HepG2 (cell line): Measurements from ENCODE around the gene SERTAD1. TPM values are rescaled to one million over a fixed set of nuclear protein-coding genes. Genes with fewer than 3 reads are reported as not detected.

Experiments used
- ASH2L ChIP-seq: fragments of 300-600, 200-600 bp; sonication (generic); IDR thresholded peaks from 2 replicates; pipeline ENCODE4 v1.7.0; 2017; ENCODE audit warnings: low read depth, mild to moderate bottlenecking, moderate library complexity, mixed read lengths, low read length; ENCODE audit not compliant: insufficient read length
- CAMTA2 ChIP-seq: sonication (generic); formaldehyde crosslinking; IDR thresholded peaks from 2 replicates; pipeline ENCODE4 v1.4.0; 2020; ENCODE audit warnings: mild to moderate bottlenecking, missing genetic modification reagents, borderline replicate concordance
- CBX5 ChIP-seq: sonication (generic); formaldehyde crosslinking; IDR thresholded peaks from 2 replicates; pipeline ENCODE4 v1.4.0; 2020; ENCODE audit warnings: missing genetic modification reagents, borderline replicate concordance
- FOSL1 ChIP-seq: sonication (generic); formaldehyde crosslinking; IDR thresholded peaks from 2 replicates; pipeline ENCODE4 v1.9.0; 2021; ENCODE audit warnings: missing genetic modification reagents, borderline replicate concordance
- HMG20A ChIP-seq: IDR thresholded peaks from 2 replicates; pipeline ENCODE4 v1.6.1; 2016; ENCODE audit warnings: borderline replicate concordance
- KLF15 ChIP-seq: sonication (generic); formaldehyde crosslinking; IDR thresholded peaks from 2 replicates; pipeline ENCODE4 v1.8.1; 2023; ENCODE audit warnings: borderline replicate concordance, mild to moderate bottlenecking, inconsistent platforms, missing genetic modification reagents, mixed read lengths
- MED13 ChIP-seq: sonication (generic); formaldehyde crosslinking; IDR thresholded peaks from 2 replicates; pipeline ENCODE4 v1.5.0; 2020; ENCODE audit warnings: missing genetic modification reagents
- PPARG ChIP-seq: conservative IDR thresholded peaks from 2 replicates; pipeline ENCODE4 v1.6.1; 2016; ENCODE audit warnings: missing biosample characterization, missing genetic modification reagents
- TBL1XR1 ChIP-seq: fragments of 150-350 bp; IDR thresholded peaks from 2 replicates; pipeline ENCODE4 v1.6.1; 2014; ENCODE audit warnings: borderline replicate concordance, low read length; ENCODE audit not compliant: partially characterized antibody
- THRA ChIP-seq: sonication (generic); formaldehyde crosslinking; IDR thresholded peaks from 2 replicates; pipeline ENCODE4 v1.4.0; 2020; ENCODE audit warnings: missing genetic modification reagents, borderline replicate concordance
- TMF1 ChIP-seq: sonication (generic); formaldehyde crosslinking; IDR thresholded peaks from 2 replicates; pipeline ENCODE4 v1.8.1; 2022; ENCODE audit warnings: low read depth, missing genetic modification reagents
- USF2 ChIP-seq, 2 experiments: sonication (generic) in 1 of 2; formaldehyde crosslinking in 1 of 2; IDR thresholded peaks; 2 replicates each; pipeline versions ENCODE4 v1.5.1 to v1.6.1; 2011 to 2020; ENCODE audit warnings: borderline replicate concordance in 1 of 2, low read depth in 1 of 2, low read length in 1 of 2, mild to moderate bottlenecking in 1 of 2, missing genetic modification reagents in 1 of 2, moderate library complexity in 1 of 2
- WIZ ChIP-seq: sonication (generic); formaldehyde crosslinking; IDR thresholded peaks from 2 replicates; pipeline ENCODE4 v1.5.1; 2020; ENCODE audit warnings: mild to moderate bottlenecking, missing genetic modification reagents
- ZNF512B ChIP-seq: sonication (generic); formaldehyde crosslinking; IDR thresholded peaks from 2 replicates; pipeline ENCODE4 v1.5.1; 2020; ENCODE audit warnings: missing genetic modification reagents, mild to moderate bottlenecking, borderline replicate concordance
- ZNF644 ChIP-seq: IDR thresholded peaks from 2 replicates; pipeline ENCODE4 v1.6.1; 2016; ENCODE audit warnings: low read depth
- ZNF775 ChIP-seq: sonication (generic); formaldehyde crosslinking; IDR thresholded peaks from 2 replicates; pipeline ENCODE4 v1.4.0; 2020; ENCODE audit warnings: missing genetic modification reagents, mild to moderate bottlenecking, moderate library complexity, borderline replicate concordance
- polyA plus RNA-seq, 8 experiments: library from polyadenylated mRNA; depleted of rRNA in 3 of 8; stranded (reverse) in 7 of 8; unstranded in 1 of 8; fragments of >200 nt; fragmentation: Illumina TruSeq in 4 of 8; extraction: Trizol in 4 of 8; gene quantifications; 2 replicates each; pipeline versions ENCODE4 v1.2.1 to v1.2.3, GENCODE V29; 2011 to 2016; ENCODE audit warnings: low read depth in 4 of 8, missing spikeins in 1 of 8, mixed read lengths in 1 of 8; ENCODE audit not compliant: insufficient read depth in 1 of 8
- total RNA-seq, 5 experiments: library from RNA; depleted of rRNA; stranded (reverse); fragments of >200 nt; fragmentation: Illumina TruSeq; extraction: Trizol; gene quantifications; 2 replicates each; pipeline ENCODE4 v1.2.3, GENCODE V29; 2016; ENCODE audit warnings: low read depth in 1 of 5

The SERTAD1 gene
- total and polyA plus RNA-seq, 2 of the 13 experiments (the other 11 are each of a cell fraction or from before 2014, with no cell fraction given), result 4.3 to 4.5 TPM

GRCh38 chr19:40420766-40421765, 4.7 kb downstream of the SERTAD1 start (continued):
- no peak for TF ChIP-seq ZNF512B (CRISPR knock-in tag)
- TF ChIP-seq MED13 (CRISPR knock-in tag), result no peak
- no peak for TF ChIP-seq USF2 (IDR thresholded peaks at IDR 0.05; ENCODE audit: low read depth, low read length)
- peak; percentile 97 for TF ChIP-seq USF2 (CRISPR knock-in tag; IDR thresholded peaks at IDR 0.05; ENCODE audit: borderline replicate concordance)
- TF ChIP-seq CBX5, result no peak; the same call in 1 of the 2 replicates
- no peak for TF ChIP-seq CAMTA2 (CRISPR knock-in tag)
- no peak; the same call in 1 of the 2 replicates for TF ChIP-seq PPARG
- no peak; the same call in 1 of the 2 replicates for TF ChIP-seq KLF15 (CRISPR knock-in tag)
- peak; percentile 59 for TF ChIP-seq ASH2L
- no peak for TF ChIP-seq TMF1
- TF ChIP-seq TBL1XR1, result peak; percentile 46
- TF ChIP-seq ZNF775 (CRISPR knock-in tag), result no peak
- TF ChIP-seq FOSL1 (CRISPR knock-in tag), result no peak
- TF ChIP-seq THRA, result 0 out of 2 replicates have a peak, but pooled peaks have one; percentile 11
- TF ChIP-seq WIZ (CRISPR knock-in tag), result 0 out of 2 replicates have a peak, but pooled peaks have one; percentile 58
- no peak for TF ChIP-seq ZNF644 (CRISPR knock-in tag)
- no peak; the same call in 1 of the 2 replicates for TF ChIP-seq HMG20A (CRISPR knock-in tag)
